Measurements from ENCODE around the gene KASH5. TPM values are rescaled to one million over a fixed set of nuclear protein-coding genes. Genes with fewer than 3 reads are reported as not detected.
"Not testable (repeated sequence)": the region's sequence is repeated elsewhere in the genome, so short reads cannot be mapped to it uniquely, and the experiment has no call there.

The KASH5 gene
- total and polyA plus RNA-seq, 4 donors, result 0.52 to 2.9 (median 1.5) TPM; not detected in 1

DNA sequence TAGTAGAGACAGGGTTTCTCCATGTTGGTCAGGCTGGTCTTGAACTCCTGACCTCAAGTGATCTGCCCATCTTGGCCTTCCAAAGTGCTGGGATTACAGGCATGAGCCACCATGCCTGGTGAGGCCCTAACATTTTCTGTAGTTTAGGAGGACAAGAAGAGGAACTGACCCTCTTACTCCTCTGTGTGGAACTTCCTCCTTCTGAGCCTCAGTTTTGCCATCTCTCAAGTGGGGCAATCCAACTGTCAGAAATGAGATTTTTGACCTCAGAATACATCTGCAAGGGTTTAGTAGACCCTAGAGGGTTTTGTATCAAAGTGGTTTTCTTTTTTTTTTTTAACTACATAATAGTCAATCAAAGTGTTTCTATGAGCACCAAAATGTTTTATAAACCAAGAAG is 21.9 kb upstream of the KASH5 start:
- Histone ChIP-seq H3K4me3 (no peak overlapping the region), H3K27ac (ENCODE audit: low read depth in 1 of 2, low read length in 1 of 2) (no peak overlapping the region), H3K27me3 (ENCODE audit: control insufficient read depth in 3 of 3, insufficient read depth in 3 of 3, low read length in 2 of 3) (no peaks in the 10 kb centered on the region), H3K9ac (ENCODE audit: insufficient read depth in 1 of 2, low read length in 2 of 2) (no peak overlapping the region), H3K9me3 (ENCODE audit: control insufficient read depth in 4 of 4, insufficient read depth in 3 of 4, low read length in 3 of 4) (peaks cover 0 to 13% (median 9%) of the 10 kb centered on the region in 4 donors), H3K4me1 (ENCODE audit: control insufficient read depth in 5 of 5, insufficient read depth in 5 of 5, low read length in 5 of 5) (peaks cover 0 to 8% (median 0%) of the 10 kb centered on the region in 5 donors), H3K36me3 (ENCODE audit: control insufficient read depth in 4 of 4, insufficient read depth in 4 of 4, low read length in 4 of 4) (peaks cover 0 to 4% (median 0%) of the 10 kb centered on the region in 4 donors)
- ATAC-seq (ENCODE audit: insufficient read depth, low FRiP score), result no peak
- TF ChIP-seq, protein P1, sequence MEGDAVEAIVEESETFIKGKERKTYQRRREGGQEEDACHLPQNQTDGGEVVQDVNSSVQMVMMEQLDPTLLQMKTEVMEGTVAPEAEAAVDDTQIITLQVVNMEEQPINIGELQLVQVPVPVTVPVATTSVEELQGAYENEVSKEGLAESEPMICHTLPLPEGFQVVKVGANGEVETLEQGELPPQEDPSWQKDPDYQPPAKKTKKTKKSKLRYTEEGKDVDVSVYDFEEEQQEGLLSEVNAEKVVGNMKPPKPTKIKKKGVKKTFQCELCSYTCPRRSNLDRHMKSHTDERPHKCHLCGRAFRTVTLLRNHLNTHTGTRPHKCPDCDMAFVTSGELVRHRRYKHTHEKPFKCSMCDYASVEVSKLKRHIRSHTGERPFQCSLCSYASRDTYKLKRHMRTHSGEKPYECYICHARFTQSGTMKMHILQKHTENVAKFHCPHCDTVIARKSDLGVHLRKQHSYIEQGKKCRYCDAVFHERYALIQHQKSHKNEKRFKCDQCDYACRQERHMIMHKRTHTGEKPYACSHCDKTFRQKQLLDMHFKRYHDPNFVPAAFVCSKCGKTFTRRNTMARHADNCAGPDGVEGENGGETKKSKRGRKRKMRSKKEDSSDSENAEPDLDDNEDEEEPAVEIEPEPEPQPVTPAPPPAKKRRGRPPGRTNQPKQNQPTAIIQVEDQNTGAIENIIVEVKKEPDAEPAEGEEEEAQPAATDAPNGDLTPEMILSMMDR (IDR thresholded peaks at IDR 0.05; ENCODE audit: control extremely low read depth, extremely low read depth), result no peak
- no peak for DNase-seq

DNA sequence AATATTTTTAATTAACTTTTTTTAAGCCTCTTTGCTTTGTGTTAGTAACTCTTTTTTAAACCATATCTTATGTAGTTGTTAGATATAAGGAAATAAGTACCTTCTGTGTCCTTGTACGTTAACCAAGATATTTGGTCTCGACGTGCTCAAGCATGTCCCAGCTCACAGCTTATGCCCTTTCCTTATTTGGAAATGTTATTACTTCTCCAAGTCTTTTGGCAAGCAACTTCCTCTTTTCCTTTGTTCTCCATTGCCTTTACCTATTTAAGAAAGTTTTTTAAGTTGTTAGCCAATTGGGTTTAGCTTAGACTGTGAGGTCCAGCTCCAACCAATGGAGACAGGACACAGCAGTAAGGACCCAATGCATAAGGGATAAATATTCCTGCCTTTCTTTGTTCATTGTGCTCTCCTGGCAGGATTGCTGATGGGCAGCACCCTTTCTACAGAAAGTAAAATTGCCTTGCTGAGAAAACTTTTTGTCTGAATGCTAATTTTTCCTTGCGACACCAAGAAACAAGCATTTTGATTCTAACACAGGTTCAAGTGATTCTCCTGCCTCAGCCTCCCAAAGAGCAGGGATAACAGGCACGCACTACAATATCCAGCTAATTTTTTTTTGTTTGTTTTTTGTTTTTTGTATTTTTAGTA is 19.2 kb upstream of the KASH5 start:
- TF ChIP-seq, protein P1 (IDR thresholded peaks at IDR 0.05; ENCODE audit: control extremely low read depth, extremely low read depth), result no peak
- 76 to 95% methylated on average over 5 of the region's 5 CpGs for WGBS, 2 donors
- Histone ChIP-seq H3K4me3 (no peak overlapping the region), H3K4me1 (ENCODE audit: control insufficient read depth in 5 of 5, insufficient read depth in 5 of 5, low read length in 5 of 5) (no peaks in the 10 kb centered on the region), H3K9ac (ENCODE audit: insufficient read depth in 1 of 2, low read length in 2 of 2) (no peak overlapping the region), H3K9me3 (ENCODE audit: control insufficient read depth in 4 of 4, insufficient read depth in 3 of 4, low read length in 3 of 4) (peaks cover 0 to 13% (median 9%) of the 10 kb centered on the region in 4 donors), H3K36me3 (ENCODE audit: control insufficient read depth in 4 of 4, insufficient read depth in 4 of 4, low read length in 4 of 4) (peaks cover 0 to 4% (median 0%) of the 10 kb centered on the region in 4 donors), H3K27ac (ENCODE audit: low read depth in 1 of 2, low read length in 1 of 2) (no peak overlapping the region), H3K27me3 (ENCODE audit: control insufficient read depth in 3 of 3, insufficient read depth in 3 of 3, low read length in 2 of 3) (no peaks in the 10 kb centered on the region)
- no peak for DNase-seq
- no peak for ATAC-seq (ENCODE audit: insufficient read depth, low FRiP score)

DNA sequence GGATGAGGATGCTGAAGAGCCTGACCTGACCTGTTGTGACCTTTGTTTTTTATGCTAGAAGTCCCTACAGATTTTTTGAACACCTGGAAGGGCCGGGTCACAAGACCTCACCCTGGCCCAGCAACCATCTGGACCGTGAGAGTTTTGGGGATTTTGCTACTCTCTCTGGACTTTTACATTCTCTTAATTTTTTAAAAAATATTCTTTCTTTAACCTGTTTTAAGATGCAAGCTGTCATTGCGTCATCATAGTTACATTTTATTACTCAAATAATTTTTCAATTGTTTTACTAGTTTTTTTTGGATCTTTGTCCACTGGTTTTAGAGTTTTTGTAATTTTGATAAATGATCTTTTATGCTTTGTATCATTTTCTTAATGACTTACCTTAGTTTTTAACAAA is 16.9 kb upstream of the KASH5 start:
- Histone ChIP-seq H3K4me3 (no peak overlapping the region), H3K4me1 (ENCODE audit: control insufficient read depth in 5 of 5, insufficient read depth in 5 of 5, low read length in 5 of 5) (no peaks in the 10 kb centered on the region), H3K36me3 (ENCODE audit: control insufficient read depth in 4 of 4, insufficient read depth in 4 of 4, low read length in 4 of 4) (peaks cover 0 to 4% (median 0%) of the 10 kb centered on the region in 4 donors), H3K9me3 (ENCODE audit: control insufficient read depth in 4 of 4, insufficient read depth in 3 of 4, low read length in 3 of 4) (peaks cover 0 to 13% (median 9%) of the 10 kb centered on the region in 4 donors), H3K27ac (ENCODE audit: low read depth in 1 of 2, low read length in 1 of 2) (no peak overlapping the region), H3K27me3 (ENCODE audit: control insufficient read depth in 3 of 3, insufficient read depth in 3 of 3, low read length in 2 of 3) (no peaks in the 10 kb centered on the region), H3K9ac (ENCODE audit: insufficient read depth in 1 of 2, low read length in 2 of 2) (no peak overlapping the region)
- DNase-seq, result no peak
- TF ChIP-seq, protein P1 (IDR thresholded peaks at IDR 0.05; ENCODE audit: control extremely low read depth, extremely low read depth), result no peak
- ATAC-seq (ENCODE audit: insufficient read depth, low FRiP score), result no peak
- WGBS, 2 donors, result 78 to 96% methylated on average over 3 of the region's 3 CpGs

DNA sequence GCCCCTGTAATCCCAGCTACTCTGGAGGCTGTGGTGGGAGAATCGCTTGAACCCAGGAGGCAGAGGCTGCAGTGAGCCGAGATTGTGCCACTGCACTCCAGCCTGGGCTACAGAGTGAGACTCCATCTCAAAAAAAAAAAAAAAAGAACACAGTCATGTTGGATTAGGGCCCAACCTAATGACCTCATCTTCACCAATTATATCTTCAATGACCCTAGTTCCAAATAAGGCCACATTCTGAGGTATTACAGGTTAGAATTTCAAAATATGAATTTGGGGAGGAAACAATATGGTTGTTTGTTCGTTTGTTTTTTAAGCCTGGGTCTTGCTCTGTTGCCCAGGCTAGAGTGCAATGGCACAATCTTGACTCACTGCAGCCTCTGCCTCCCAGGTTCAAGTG is 14.9 kb upstream of the KASH5 start:
- peaks cover 0 to 13% (median 9%) of the 10 kb centered on the region in 4 donors for H3K9me3 ChIP-seq (ENCODE audit: control insufficient read depth in 4 of 4, insufficient read depth in 3 of 4, low read length in 3 of 4)
- H3K27me3 ChIP-seq (ENCODE audit: control insufficient read depth in 3 of 3, insufficient read depth in 3 of 3, low read length in 2 of 3); DNase-seq; H3K36me3 ChIP-seq (ENCODE audit: control insufficient read depth in 4 of 4, insufficient read depth in 4 of 4, low read length in 4 of 4); H3K27ac ChIP-seq (ENCODE audit: low read depth in 1 of 2, low read length in 1 of 2); H3K9ac ChIP-seq (ENCODE audit: insufficient read depth in 1 of 2, low read length in 2 of 2); H3K4me3 ChIP-seq; H3K4me1 ChIP-seq (ENCODE audit: control insufficient read depth in 5 of 5, insufficient read depth in 5 of 5, low read length in 5 of 5); ATAC-seq (ENCODE audit: insufficient read depth, low FRiP score): not testable (repeated sequence)
- 85 to 87% methylated on average over 3 of the region's 3 CpGs for WGBS, 2 donors

Measured in lung (tissue), 12 donors.